NCI-H1092 treated with DMSO at 0.1 percent for 48 hours (cell line): Measurements from ENCODE around the gene ZNF423.

Source experiments
- DNase-seq: peaks from one replicate; lab custom pipeline; 2025; lab: John Stamatoyannopoulos, UW

Gene ZNF423

DNA sequence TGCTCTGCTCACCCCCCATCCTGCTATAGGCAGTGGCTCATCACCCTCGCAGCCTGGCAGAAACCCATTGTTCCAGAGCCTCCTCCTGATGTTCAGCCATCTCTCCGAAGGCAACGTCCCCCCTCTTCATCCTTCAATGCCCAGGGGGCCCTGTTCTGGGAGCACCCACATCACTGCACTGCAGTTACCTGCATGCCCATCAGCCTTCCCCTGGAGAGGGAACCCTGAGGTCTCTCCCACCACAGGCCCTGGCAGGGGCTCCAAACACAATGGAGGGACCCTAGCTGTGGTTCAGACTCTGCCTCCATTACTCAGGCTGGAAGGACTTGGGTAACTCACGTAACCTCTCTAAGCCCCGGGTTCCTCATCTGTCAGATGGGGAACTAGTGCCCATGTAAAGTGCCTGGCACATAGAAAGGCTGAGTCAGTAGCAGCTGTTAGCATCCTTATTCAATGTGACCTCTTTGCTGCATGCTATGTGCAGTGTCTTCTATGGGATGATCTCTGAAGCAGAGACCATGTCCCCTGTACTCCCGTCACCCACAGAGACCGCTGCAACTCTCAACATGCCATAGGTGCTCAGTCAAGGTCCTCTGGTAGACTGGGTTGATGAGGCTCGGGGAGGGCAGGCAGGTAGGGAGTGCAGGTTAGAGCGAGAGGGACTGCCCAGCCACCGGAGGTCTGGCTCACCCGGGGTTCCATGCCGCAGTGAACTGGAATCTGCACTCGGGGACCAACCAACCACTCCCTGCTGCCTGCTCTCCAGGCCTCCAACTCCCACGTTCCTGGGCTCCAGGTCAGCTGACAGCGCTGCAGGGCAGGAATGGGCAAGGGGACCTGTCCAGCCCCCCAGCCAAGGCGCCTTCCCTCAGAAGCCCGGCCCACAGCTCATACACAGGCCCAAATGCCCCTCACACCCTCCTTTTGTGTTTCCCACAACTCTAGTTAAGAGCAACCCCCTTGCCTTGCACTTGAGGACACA lies 233.2 kb downstream of the ZNF423 start:
- no peak for DNase-seq

GRCh38 chr16:49622084-49622390 lies 233.9 kb downstream of the ZNF423 start:
- DNase-seq, result no peak

GRCh38 chr16:49621241-49622083 lies 234.4 kb downstream of the ZNF423 start:
- no peak for DNase-seq

- no peak for DNase-seq
Measured at GRCh38 chr16:49620869-49621240, 235.1 kb downstream of the ZNF423 start.

GRCh38 chr16:49620158-49620868 lies 235.6 kb downstream of the ZNF423 start:
- no peak for DNase-seq

DNA sequence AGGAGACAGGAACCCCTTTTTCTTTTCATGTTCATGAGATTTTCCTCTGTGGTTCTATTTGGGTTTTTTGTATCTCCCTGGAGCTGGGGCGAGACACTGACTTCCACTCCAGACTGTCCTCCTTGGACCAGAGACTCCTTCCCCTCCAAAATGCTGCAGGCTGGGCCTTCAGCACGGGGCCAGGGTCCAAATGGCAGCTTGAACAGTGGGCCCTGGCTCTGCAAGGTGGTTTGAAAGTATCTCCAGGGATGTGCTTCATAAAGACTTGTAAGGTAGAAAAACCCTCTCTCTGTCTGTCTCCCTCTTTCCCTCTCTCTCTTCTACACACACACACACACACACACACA lies 236.1 kb downstream of the ZNF423 start:
- no peak for DNase-seq

- DNase-seq, result no peak
Measured at GRCh38 chr16:49618955-49619354, 237.0 kb downstream of the ZNF423 start.

DNA sequence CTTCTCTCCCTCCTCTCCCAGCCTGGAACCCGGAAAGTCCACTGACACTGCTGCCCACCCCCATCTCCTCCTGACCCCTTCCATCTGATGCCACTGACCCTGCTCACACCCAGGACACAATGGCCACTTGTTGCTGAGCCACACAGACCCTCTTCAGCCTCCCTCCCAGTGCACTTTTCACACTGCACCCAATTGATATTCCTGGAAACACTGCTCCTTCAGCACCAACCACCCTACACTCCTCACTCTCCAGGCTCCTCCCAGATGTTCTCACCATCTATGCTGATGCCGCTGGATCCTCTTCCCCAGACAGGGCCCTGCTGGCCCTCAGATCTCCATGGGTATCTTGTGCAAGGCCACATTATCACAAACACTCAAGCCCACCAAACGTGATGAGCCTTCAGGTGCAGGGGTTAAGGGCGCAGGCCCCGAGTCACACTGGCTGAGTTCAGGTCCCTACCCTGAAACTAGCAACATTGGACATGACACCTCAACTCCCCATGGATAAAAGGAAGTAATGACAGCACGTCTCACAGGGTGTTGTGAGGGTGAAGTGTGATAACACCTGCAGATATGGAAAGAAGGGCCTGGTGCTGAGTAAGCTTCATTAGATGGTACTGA lies 238.1 kb downstream of the ZNF423 start:
- no peak for DNase-seq

DNA sequence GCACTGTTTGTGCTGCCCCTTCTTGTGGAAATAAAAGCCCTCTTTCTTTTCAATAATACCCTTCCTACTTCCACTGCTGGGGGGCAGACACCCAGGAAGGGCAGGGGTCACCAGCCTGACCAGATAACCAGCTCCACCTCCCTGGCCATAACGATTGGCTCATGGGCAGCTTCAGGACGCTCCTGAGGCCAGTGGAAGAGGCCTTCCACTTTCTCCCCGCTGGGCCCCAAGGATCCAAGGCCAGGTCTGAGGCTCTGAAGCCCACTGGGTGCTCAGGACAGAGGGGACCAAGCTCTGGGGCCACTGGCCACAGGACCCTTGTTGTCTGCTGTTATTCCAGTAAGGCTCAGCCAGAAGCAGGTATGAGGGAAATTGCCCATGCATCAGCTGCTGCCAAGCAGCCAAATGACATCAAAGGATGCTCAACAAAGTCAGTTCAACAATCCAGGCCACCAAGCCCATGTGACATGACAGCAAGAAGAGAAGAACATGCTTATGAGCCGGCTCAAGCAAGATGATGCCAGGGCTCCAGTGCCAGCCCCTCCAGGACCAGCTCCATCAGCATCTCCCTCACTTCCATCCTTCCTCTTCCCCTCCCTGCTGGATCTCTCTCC lies 238.8 kb downstream of the ZNF423 start:
- no peak for DNase-seq

DNA sequence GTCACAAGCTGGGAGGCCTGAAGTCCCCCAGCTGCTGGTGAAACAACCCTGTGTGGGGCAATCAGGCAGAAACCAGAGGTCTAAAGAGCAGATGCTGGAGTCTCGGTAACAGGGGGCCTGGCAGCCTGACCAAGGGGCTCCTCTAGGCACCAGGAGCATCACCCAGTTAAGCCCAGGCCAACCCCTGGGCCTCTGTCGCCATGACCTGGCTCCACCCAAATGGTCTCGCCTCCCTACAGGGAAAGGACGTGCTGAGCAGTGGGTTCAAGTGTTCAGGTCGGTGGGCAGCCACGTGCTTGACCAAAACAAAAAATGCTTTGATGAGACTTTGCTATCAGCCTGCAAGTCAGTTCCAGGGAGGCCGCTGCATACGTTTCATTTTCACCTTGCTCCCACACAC lies 240.3 kb downstream of the ZNF423 start:
- DNase-seq, result no peak

DNA sequence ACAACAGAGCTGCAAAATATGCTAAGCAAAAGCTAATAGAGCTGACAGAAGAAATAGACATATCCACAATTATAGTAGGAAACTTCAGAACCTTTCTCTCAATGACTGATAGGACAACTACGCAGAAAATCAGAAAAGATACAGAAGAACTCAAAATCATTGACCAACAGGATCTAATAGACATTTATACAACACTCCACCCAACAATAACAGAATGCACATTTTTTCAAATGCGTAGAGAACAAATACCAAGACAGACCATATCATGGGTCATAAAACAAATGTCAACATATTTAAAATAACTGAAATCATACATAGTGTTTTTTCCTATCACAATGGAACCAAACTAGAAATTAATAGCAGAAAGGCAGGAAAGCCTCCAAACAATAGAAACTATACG lies 244.9 kb downstream of the ZNF423 start:
- DNase-seq, result no peak

DNA sequence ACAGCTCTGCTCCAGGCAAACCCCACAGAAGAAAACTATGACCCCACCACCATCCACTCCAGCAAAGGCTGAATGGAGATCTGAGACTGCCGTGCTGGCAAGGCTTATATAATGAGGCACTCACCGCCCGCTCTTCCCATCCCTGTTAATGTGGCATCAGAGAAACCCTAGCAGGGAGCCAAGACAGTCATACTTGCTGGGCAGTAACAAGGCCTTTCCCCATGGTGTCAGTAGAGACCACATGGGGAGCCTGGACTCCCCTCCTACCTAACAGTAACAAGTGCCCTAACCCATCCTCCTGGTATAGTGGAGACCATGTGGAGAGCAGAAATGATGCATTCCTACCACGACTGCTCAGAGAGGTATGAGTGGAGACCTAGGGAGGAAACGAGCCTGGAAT lies 247.1 kb downstream of the ZNF423 start:
- DNase-seq, result peak; percentile 56

- DNase-seq, result no peak
Measured at GRCh38 chr16:49608098-49608497, 247.8 kb downstream of the ZNF423 start.

DNA sequence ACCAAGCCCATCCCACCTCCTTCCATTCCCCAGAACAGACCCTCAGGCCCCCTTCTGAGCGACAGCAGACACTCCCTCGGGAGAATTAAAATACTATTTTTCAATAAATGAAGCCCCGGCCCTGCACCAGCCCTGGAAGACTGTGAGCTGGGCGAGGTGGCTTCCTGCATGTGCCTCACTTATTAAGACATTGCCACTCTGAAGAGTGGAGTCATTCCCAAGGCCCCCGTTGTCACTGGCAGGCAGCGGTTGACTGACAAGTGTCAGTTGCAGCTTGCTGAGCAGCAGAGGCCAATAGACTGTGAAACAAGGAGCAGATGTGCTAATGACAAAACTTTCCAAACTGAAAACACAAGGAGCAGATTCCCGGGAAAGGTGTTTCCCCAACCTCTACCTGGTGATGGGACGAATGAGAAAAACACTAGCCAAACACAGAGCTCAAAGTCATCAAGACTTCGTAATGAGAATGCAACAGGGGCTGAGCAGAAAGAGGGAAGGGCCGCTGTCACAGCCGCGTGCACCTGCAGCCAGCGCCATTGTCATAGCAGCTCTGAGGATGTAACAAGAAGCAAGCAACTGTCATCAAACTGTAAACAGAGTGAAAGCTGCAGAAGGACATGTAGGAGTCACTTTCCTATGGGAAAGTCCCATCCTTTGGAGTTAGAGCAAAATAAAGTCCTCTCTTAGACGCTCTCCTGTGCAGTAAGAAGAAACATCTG lies 250.2 kb downstream of the ZNF423 start:
- no peak for DNase-seq

- DNase-seq, result no peak
Measured at GRCh38 chr16:49604602-49605001, 251.3 kb downstream of the ZNF423 start.

DNA sequence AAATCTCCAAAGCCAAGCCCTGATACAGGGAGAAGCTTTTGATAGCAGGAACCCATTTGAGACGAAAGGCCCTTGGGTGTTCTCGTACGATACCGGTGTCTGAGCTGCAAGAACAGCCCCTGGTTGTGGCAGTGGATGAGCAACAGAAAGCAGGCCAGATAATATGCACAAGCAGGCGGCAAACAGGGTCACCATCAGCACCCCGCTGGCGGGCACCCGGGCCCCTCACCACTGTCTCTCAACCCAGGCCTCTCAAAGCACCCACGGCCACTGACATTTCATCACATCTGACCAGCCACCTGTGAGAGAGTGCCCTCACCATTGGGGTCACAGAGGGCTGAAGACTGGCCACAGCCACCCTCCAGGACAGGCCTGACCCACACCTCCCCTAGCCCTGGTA lies 252.0 kb downstream of the ZNF423 start:
- DNase-seq, result no peak

GRCh38 chr16:49602976-49603310 lies 253.0 kb downstream of the ZNF423 start:
- DNase-seq, result no peak

DNA sequence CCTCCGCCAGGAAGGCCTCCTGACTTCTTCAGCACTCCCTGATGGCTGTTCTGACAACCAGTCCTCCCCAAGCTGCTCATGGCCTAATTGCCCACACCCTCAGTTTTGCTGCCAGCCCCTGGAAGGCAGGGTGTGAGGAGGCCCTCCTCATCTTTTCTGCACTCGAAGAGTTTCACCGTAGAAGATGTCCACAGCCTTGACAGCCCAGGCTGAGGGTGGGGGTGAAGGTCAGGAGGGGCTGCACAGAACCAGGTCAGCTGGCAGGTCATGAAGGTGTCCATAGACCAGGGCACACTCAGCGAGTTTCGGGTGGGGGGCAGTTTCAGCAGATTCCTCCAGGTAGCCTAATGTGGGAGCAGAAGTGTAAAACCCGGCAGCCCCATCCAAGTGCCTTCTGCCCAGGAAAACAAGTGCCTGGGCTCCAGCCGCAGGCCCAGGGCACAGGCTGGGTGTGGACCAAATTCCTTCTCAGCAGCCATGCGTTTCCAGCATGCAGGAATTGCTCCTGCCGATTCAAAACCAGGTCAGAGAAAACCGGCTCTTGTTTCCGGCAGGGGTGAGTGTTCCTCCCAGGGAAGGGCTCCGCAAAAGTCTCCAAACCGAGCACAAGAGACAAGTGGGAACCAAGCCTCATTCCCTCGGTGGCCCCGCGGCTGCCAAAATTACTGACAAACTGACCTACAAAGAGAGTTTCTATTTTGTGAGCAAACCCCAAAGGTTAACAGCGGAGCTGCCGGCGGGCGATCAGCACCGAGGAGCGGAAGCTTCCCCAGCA lies 253.5 kb downstream of the ZNF423 start:
- no peak for DNase-seq

DNA sequence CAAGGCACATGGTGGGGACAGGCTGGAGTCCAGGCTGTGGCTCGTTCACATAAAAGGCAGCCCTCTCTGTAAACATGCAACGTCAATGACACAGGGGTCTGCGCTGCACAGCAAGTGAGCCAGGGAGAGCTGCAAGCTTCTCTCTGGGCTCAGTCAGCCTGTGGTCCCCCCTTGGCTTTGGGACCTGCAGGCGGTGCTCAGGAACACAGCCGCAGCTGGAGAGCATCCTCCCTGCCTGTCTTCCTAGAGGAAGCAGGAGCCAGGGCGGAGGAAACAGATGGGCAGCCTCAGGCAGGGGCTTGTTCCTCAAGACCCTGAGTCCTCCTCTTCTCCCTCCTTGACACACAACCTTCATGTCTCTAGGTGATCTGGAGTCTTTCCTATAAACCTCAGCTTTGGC lies 254.3 kb downstream of the ZNF423 start:
- DNase-seq, result no peak

GRCh38 chr16:49600976-49601375 lies 254.9 kb downstream of the ZNF423 start:
- DNase-seq, result no peak
